K562 (cell line): ENCODE results near the gene NEDD4L. TPM values are rescaled to one million over a fixed set of nuclear protein-coding genes. Genes with fewer than 3 reads are reported as not detected.

Source experiments
- ATAC-seq: fragments of 200-7000 bp; cut with Tn5 transposase; 3 replicates; pipeline ENCODE4 v1.9.1; 2020; ENCODE audit warnings: moderate library complexity
- BruUV-seq: library from RNA; stranded (reverse); fragments of 400-500 nt; replicated peaks from 2 replicates; lab custom pipeline; 2021; lab: Mats Ljungman, UMichigan
- CTCF ChIA-PET: fragments of 300-600 bp; formaldehyde crosslinking; extraction: SDS; loops from one replicate; lab custom pipeline; 2021; ENCODE audit warnings: low intra/inter-chr PET ratio; lab: Yijun Ruan, JAX
- POLR2A ChIA-PET: fragments of 300-600, 350-650 bp; sonication (Branson Sonifier 250); formaldehyde crosslinking; extraction: SDS; loops from one replicate; lab custom pipeline; 2021; ENCODE audit warnings: antibody characterized with exemption, inconsistent platforms; lab: Yijun Ruan, JAX
- DNase-seq, 4 experiments: peaks; one replicate each; pipeline versions ENCODE4 v3.0.0 to v3.0.0-alpha.2; 2011 to 2018; ENCODE audit warnings: low spot score in 3 of 4, mixed read lengths in 3 of 4; ENCODE audit errors: extremely low read depth in 1 of 4
- FAIRE-seq: peaks from 2 replicates; lab custom pipeline; 2011; peaks lifted over from hg19 to GRCh38; lab: Jason Lieb, UNC
- H2AFZ ChIP-seq: 2 replicates; pipeline ENCODE4 v1.6.0; 2011; ENCODE audit warnings: low read depth, low read length, control low read depth, inconsistent platforms
- H3K27ac ChIP-seq: fragments of 200-600 bp; 3 replicates; pipeline ENCODE4 v1.8.0; 2011; ENCODE audit warnings: low read depth, mild to moderate bottlenecking, control low read depth, inconsistent platforms, low read length, moderate library complexity, mixed read lengths; ENCODE audit errors: extremely low read depth
- H3K27me3 ChIP-seq, 2 experiments: fragments of 300-600 bp in 1 of 2; 2 replicates in 1 of 2; 3 replicates in 1 of 2; pipeline versions ENCODE4 v1.6.0 to v1.8.0; 2011; ENCODE audit warnings: inconsistent platforms in 2 of 2, low read length in 2 of 2, mild to moderate bottlenecking in 1 of 2, mixed read lengths in 1 of 2, moderate library complexity in 1 of 2; ENCODE audit not compliant: control insufficient read depth in 2 of 2, insufficient read depth in 2 of 2
- H3K36me3 ChIP-seq: fragments of 300-600 bp; 3 replicates; pipeline ENCODE4 v1.8.0; 2011; ENCODE audit warnings: mild to moderate bottlenecking, low read length, inconsistent platforms; ENCODE audit not compliant: control insufficient read depth, insufficient read depth
- H3K4me1 ChIP-seq, 2 experiments: fragments of 200-600 bp in 1 of 2; replicated peaks in 1 of 2; 2 replicates in 1 of 2; 3 replicates in 1 of 2; pipeline versions ENCODE4 v1.5.1 to v1.8.0; 2011; ENCODE audit warnings: inconsistent platforms in 2 of 2, low read length in 2 of 2, mild to moderate bottlenecking in 1 of 2, mixed read lengths in 1 of 2, moderate library complexity in 1 of 2; ENCODE audit not compliant: control insufficient read depth in 2 of 2, insufficient read depth in 2 of 2
- H3K4me2 ChIP-seq: 2 replicates; pipeline ENCODE4 v1.6.1; 2011; ENCODE audit warnings: low read length, control low read depth, inconsistent platforms, mixed read lengths; ENCODE audit not compliant: insufficient read depth
- H3K4me3 ChIP-seq: fragments of 200-600 bp; sonication (generic), shearing (Covaris generic); 2 replicates; pipeline ENCODE4 v1.5.1; 2016; ENCODE audit warnings: control low read depth, inconsistent platforms
- H3K79me2 ChIP-seq: fragments of 200-600 bp; 3 replicates; pipeline ENCODE4 v1.8.0; 2011; ENCODE audit warnings: low read length, inconsistent platforms; ENCODE audit not compliant: control insufficient read depth, insufficient read depth
- H3K9ac ChIP-seq, 2 experiments: 2 replicates each; pipeline versions ENCODE4 v1.6.0 to v1.6.1; 2011; ENCODE audit warnings: low read depth in 2 of 2, low read length in 2 of 2, control low read depth in 1 of 2, inconsistent platforms in 1 of 2, mild to moderate bottlenecking in 1 of 2, mixed read lengths in 1 of 2; ENCODE audit not compliant: insufficient read depth in 1 of 2
- H3K9me1 ChIP-seq: one replicate; pipeline ENCODE4 v1.6.0; 2011; ENCODE audit warnings: inconsistent platforms, mild to moderate bottlenecking, low read length, moderate library complexity; ENCODE audit not compliant: control insufficient read depth, insufficient read depth
- H3K9me3 ChIP-seq: replicated peaks from 2 replicates; pipeline ENCODE4 v1.5.1; 2011; ENCODE audit warnings: low read depth, low read length, inconsistent platforms; ENCODE audit not compliant: control insufficient read depth, insufficient read depth
- H4K20me1 ChIP-seq: replicated peaks from 2 replicates; pipeline ENCODE4 v1.6.1; 2011; ENCODE audit warnings: low read length, inconsistent platforms, mixed read lengths; ENCODE audit not compliant: control insufficient read depth, insufficient read depth
- CC2D1A ChIP-seq: fragments of 450-650 bp; IDR thresholded peaks from 2 replicates; pipeline ENCODE4 v1.6.1; 2017; ENCODE audit warnings: mild to moderate bottlenecking
- CTCF ChIP-seq, 3 experiments: IDR thresholded peaks in 2 of 3; conservative IDR thresholded peaks in 1 of 3; 2 replicates each; pipeline ENCODE4 v1.5.1; 2011 to 2012; ENCODE audit warnings: low read length in 3 of 3, mild to moderate bottlenecking in 3 of 3, control low read depth in 2 of 3, improper control_type of control experiment in 1 of 3, inconsistent platforms in 1 of 3, low read depth in 1 of 3, mixed read lengths in 1 of 3, moderate library complexity in 1 of 3; ENCODE audit not compliant: insufficient read depth in 2 of 3
- RAD21 ChIP-seq, 2 experiments: fragments of 250-450 bp in 1 of 2; fragments of 450-650 bp in 1 of 2; sonication (Bioruptor Pico) in 1 of 2; formaldehyde crosslinking in 1 of 2; IDR thresholded peaks in 1 of 2; conservative IDR thresholded peaks in 1 of 2; 2 replicates each; pipeline versions ENCODE4 v1.4.0 to v1.8.0; 2020 to 2022; ENCODE audit warnings: mild to moderate bottlenecking in 2 of 2, moderate library complexity in 1 of 2
- SAFB2 ChIP-seq: fragments of 200-400 bp; formaldehyde crosslinking; IDR thresholded peaks from 2 replicates; pipeline ENCODE4 v1.6.1; 2018; ENCODE audit warnings: borderline replicate concordance, low read length, low read depth, moderate library complexity; ENCODE audit not compliant: severe bottlenecking
- TFAP4 ChIP-seq: sonication (generic); formaldehyde crosslinking; IDR thresholded peaks from 2 replicates; pipeline ENCODE4 v1.8.0; 2022; ENCODE audit warnings: missing genetic modification reagents, mild to moderate bottlenecking, moderate library complexity, borderline replicate concordance
- U2AF2 ChIP-seq: fragments of 200-400 bp; formaldehyde crosslinking; optimal IDR thresholded peaks from 2 replicates; pipeline ENCODE3; 2017; ENCODE audit warnings: low read depth, mild to moderate bottlenecking, low read length
- ZNF12 ChIP-seq: sonication (generic); formaldehyde crosslinking; IDR thresholded peaks from 2 replicates; pipeline ENCODE4 v1.4.0; 2020; ENCODE audit warnings: mild to moderate bottlenecking, missing genetic modification reagents
- ZNF445 ChIP-seq: fragments of 250-450 bp; sonication (Bioruptor Pico); IDR thresholded peaks from 2 replicates; pipeline ENCODE4 v1.4.0; 2020; ENCODE audit warnings: low read depth, mild to moderate bottlenecking, moderate library complexity
- WGBS: fragments of 100-300 bp; shearing (Covaris generic); methylation state at CpG from one replicate; pipeline ENCODE4 v1.1.6; 2016; ENCODE audit warnings: low coverage, mixed read lengths; ENCODE audit not compliant: insufficient coverage; ENCODE audit errors: missing lambda C conversion rate; 5-methylcytosine and 5-hydroxymethylcytosine counted together
- in situ Hi-C: fragments of 300-500 bp; cut with MboI; formaldehyde crosslinking; loops from 4 replicates; pipeline ENCODE4 v1.15.0; 2018; ENCODE audit warnings: inconsistent platforms, mixed read lengths
- intact Hi-C: fragments of 100-400 bp; cut with micrococcal nuclease; formaldehyde crosslinking; loops from 2 replicates; pipeline ENCODE4 v1.14.2; 2022
- polyA plus RNA-seq, 8 experiments: library from polyadenylated mRNA; depleted of rRNA in 4 of 8; stranded (reverse) in 5 of 8; unstranded in 3 of 8; fragments of >200 nt; fragmentation: Nextera tagmentation in 2 of 8; fragmentation: Illumina TruSeq in 1 of 8; extraction: Ambion mirVana in 2 of 8; extraction: Trizol in 1 of 8; gene quantifications; 2 replicates each; pipeline versions ENCODE4 v1.2.1 to v1.2.3, GENCODE V29; 2011 to 2014; ENCODE audit warnings: inconsistent platforms in 1 of 8, missing spikeins in 1 of 8
- total RNA-seq, 7 experiments: library from RNA; depleted of rRNA in 6 of 7; stranded (reverse); fragments of >200 nt in 6 of 7; fragmentation: Illumina TruSeq in 2 of 7; extraction: Trizol in 2 of 7; gene quantifications; 2 replicates each; pipeline versions ENCODE4 v1.2.1 to v1.2.3, GENCODE V29; 2011 to 2021; ENCODE audit warnings: low replicate concordance in 1 of 7
- TF ChIP-seq, protein P1 (sequence below), 2 experiments: fragments of 450-650 bp; formaldehyde crosslinking in 1 of 2; IDR thresholded peaks; 2 replicates each; pipeline versions ENCODE4 v1.4.0 to v1.6.1; 2014 to 2020; ENCODE audit warnings: mild to moderate bottlenecking in 2 of 2, borderline replicate concordance in 1 of 2, low read depth in 1 of 2

The NEDD4L gene
- total and polyA plus RNA-seq, 9 of the 15 experiments (the other 6 are each of a cell fraction or from before 2014, with no cell fraction given), result 8.1 to 33.4 (median 19.9) TPM

GRCh38 chr18:58194028-58194427 is 150.0 kb downstream of the NEDD4L start:
- in situ Hi-C loops, result loop anchor here (10.0 to 25.0 kb wide), 2 partner anchors 131 to 293 kb away; no protein-coding TSS in a partner anchor
- Histone ChIP-seq H3K4me3 (no peak overlapping the region), H3K9me3 (no peaks in the 10 kb centered on the region; the same call in 1 of the 2 replicates), H3K27ac (no peak overlapping the region), H3K9ac (no peak overlapping the region), H3K4me1 (peaks cover 5% of the 10 kb centered on the region in 2 experiments; a peak in 4 of 5 replicates), H3K27me3 (no peaks in the 10 kb centered on the region), H4K20me1 (peaks cover 4% of the 10 kb centered on the region; the same call in 1 of the 2 replicates), H3K36me3 (no peaks in the 10 kb centered on the region), H2AFZ (no peak overlapping the region), H3K4me2 (no peak overlapping the region), H3K9me1 (no peaks in the 10 kb centered on the region), H3K79me2 (no peaks in the 10 kb centered on the region)
- intact Hi-C loops, result loop anchor here (1.0 to 2.0 kb wide), 2 partner anchors 39 to 128 kb away; no protein-coding TSS in a partner anchor
- CTCF ChIA-PET, result interaction anchor here (1.8 kb wide), 1 partner anchor 128 kb away, joined by 10 read pairs; no protein-coding TSS in a partner anchor
- POLR2A ChIA-PET, result no interaction called here
- no TSS peak for BruUV-seq
- FAIRE-seq (no peak), DNase-seq (peak; percentile 14 to 55 (median 39)), ATAC-seq (peak; percentile 95)
- 47% methylated on average over 8 of the region's 8 CpGs for WGBS
- no peak for TF ChIP-seq SAFB2
- TF ChIP-seq, protein P1, sequence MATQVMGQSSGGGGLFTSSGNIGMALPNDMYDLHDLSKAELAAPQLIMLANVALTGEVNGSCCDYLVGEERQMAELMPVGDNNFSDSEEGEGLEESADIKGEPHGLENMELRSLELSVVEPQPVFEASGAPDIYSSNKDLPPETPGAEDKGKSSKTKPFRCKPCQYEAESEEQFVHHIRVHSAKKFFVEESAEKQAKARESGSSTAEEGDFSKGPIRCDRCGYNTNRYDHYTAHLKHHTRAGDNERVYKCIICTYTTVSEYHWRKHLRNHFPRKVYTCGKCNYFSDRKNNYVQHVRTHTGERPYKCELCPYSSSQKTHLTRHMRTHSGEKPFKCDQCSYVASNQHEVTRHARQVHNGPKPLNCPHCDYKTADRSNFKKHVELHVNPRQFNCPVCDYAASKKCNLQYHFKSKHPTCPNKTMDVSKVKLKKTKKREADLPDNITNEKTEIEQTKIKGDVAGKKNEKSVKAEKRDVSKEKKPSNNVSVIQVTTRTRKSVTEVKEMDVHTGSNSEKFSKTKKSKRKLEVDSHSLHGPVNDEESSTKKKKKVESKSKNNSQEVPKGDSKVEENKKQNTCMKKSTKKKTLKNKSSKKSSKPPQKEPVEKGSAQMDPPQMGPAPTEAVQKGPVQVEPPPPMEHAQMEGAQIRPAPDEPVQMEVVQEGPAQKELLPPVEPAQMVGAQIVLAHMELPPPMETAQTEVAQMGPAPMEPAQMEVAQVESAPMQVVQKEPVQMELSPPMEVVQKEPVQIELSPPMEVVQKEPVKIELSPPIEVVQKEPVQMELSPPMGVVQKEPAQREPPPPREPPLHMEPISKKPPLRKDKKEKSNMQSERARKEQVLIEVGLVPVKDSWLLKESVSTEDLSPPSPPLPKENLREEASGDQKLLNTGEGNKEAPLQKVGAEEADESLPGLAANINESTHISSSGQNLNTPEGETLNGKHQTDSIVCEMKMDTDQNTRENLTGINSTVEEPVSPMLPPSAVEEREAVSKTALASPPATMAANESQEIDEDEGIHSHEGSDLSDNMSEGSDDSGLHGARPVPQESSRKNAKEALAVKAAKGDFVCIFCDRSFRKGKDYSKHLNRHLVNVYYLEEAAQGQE (IDR thresholded peaks at IDR 0.05; ENCODE audit: borderline replicate concordance), result peak; percentile 70
- TF ChIP-seq, protein P1 (CRISPR knock-in tag; IDR thresholded peaks at IDR 0.05; ENCODE audit: low read depth), result no peak
- peak; percentile 59 to 64 (median 63) for TF ChIP-seq CTCF (IDR thresholded peaks at IDR 0.05 in 2 of 3, conservative IDR thresholded peaks at IDR 0.05 in 1 of 3; ENCODE audit: insufficient read depth in 2 of 3, low read depth in 1 of 3, low read length in 3 of 3)
- 0 out of 2 replicates have a peak, but pooled peaks have one; percentile 28 for TF ChIP-seq TFAP4 (CRISPR knock-in tag)
- TF ChIP-seq U2AF2, result no peak
- no peak for TF ChIP-seq ZNF445
- TF ChIP-seq CC2D1A, result 0 out of 2 replicates have a peak, but pooled peaks have one; percentile 21
- peak; percentile 41 to 74 for TF ChIP-seq RAD21 (CRISPR knock-in tag; conservative IDR thresholded peaks at IDR 0.05 in 1 of 2, IDR thresholded peaks at IDR 0.05 in 1 of 2)
- TF ChIP-seq ZNF12, result no peak
